NCI-H524 treated with DMSO at 0.1 percent for 48 hours (cell line): Measurements from ENCODE around the gene TIAM1.

Source experiments
- DNase-seq: peaks from one replicate; lab custom pipeline; 2025; lab: John Stamatoyannopoulos, UW

Gene TIAM1

GRCh38 chr21:31176080-31176551 is 167.9 kb downstream of the TIAM1 start:
- no peak for DNase-seq

GRCh38 chr21:31173881-31174555 is 170.0 kb downstream of the TIAM1 start:
- no peak for DNase-seq

GRCh38 chr21:31172328-31172727 is 171.7 kb downstream of the TIAM1 start:
- DNase-seq, result no peak

- no peak for DNase-seq
These were observed 179.1 kb downstream of the TIAM1 start for GRCh38 chr21:31164713-31165694.

GRCh38 chr21:31162827-31163226 is 181.2 kb downstream of the TIAM1 start:
- DNase-seq, result no peak

- DNase-seq, result no peak
These were observed 181.9 kb downstream of the TIAM1 start for GRCh38 chr21:31162079-31162699.

- no peak for DNase-seq
These were observed 182.9 kb downstream of the TIAM1 start for GRCh38 chr21:31161157-31161556.

- no peak for DNase-seq
These were observed 184.3 kb downstream of the TIAM1 start for GRCh38 chr21:31159808-31160207.

- DNase-seq, result no peak
These were observed 185.1 kb downstream of the TIAM1 start for GRCh38 chr21:31158789-31159581.

- DNase-seq, result no peak
These were observed 186.3 kb downstream of the TIAM1 start for GRCh38 chr21:31157756-31158155.

GRCh38 chr21:31156662-31157061 is 187.4 kb downstream of the TIAM1 start:
- no peak for DNase-seq

- DNase-seq, result no peak
These were observed 187.9 kb downstream of the TIAM1 start for GRCh38 chr21:31156169-31156568.

- no peak for DNase-seq
These were observed 192.7 kb downstream of the TIAM1 start for GRCh38 chr21:31151156-31152045.

GRCh38 chr21:31145274-31145673 is 198.8 kb downstream of the TIAM1 start:
- DNase-seq, result no peak

- DNase-seq, result no peak
These were observed 201.0 kb downstream of the TIAM1 start for GRCh38 chr21:31143036-31143435.

- DNase-seq, result no peak
These were observed 201.5 kb downstream of the TIAM1 start for GRCh38 chr21:31142600-31142999.

- no peak for DNase-seq
These were observed 202.6 kb downstream of the TIAM1 start for GRCh38 chr21:31141389-31142000.

GRCh38 chr21:31140676-31141075 is 203.4 kb downstream of the TIAM1 start:
- no peak for DNase-seq

GRCh38 chr21:31140025-31140424 is 204.0 kb downstream of the TIAM1 start:
- no peak for DNase-seq

- DNase-seq, result no peak
These were observed 206.1 kb downstream of the TIAM1 start for GRCh38 chr21:31137960-31138359.
